Gastroesophageal sphincter (tissue), 3 donors: ENCODE results near the gene MED25.
A peak's percentile ranks its signal among the peaks of the same experiment; 100 is the strongest.

Source experiments
- POLR2AphosphoS5 ChIP-seq: sonication (generic); formaldehyde crosslinking; IDR thresholded peaks from one replicate; pipeline ENCODE4 v1.6.1; 2017; ENCODE audit warnings: antibody characterized with exemption
- TF ChIP-seq, protein P1 (sequence below), 4 experiments: fragments of 200-600 bp in 2 of 4; fragments of 450-650 bp in 2 of 4; sonication (generic) in 1 of 4; IDR thresholded peaks; one replicate each; pipeline ENCODE4 v1.5.1; 2017 to 2019; ENCODE audit warnings: antibody characterized with exemption in 4 of 4, mild to moderate bottlenecking in 2 of 4, moderate library complexity in 2 of 4

- TF ChIP-seq POLR2AphosphoS5, result peak; percentile 37
- TF ChIP-seq, protein P1, sequence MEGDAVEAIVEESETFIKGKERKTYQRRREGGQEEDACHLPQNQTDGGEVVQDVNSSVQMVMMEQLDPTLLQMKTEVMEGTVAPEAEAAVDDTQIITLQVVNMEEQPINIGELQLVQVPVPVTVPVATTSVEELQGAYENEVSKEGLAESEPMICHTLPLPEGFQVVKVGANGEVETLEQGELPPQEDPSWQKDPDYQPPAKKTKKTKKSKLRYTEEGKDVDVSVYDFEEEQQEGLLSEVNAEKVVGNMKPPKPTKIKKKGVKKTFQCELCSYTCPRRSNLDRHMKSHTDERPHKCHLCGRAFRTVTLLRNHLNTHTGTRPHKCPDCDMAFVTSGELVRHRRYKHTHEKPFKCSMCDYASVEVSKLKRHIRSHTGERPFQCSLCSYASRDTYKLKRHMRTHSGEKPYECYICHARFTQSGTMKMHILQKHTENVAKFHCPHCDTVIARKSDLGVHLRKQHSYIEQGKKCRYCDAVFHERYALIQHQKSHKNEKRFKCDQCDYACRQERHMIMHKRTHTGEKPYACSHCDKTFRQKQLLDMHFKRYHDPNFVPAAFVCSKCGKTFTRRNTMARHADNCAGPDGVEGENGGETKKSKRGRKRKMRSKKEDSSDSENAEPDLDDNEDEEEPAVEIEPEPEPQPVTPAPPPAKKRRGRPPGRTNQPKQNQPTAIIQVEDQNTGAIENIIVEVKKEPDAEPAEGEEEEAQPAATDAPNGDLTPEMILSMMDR (IDR thresholded peaks at IDR 0.05), result no peak
Measured at GRCh38 chr19:49869009-49869483, 51.0 kb downstream of the MED25 start.
